Calu3 (cell line): ENCODE results near the gene MPZL3. TPM values are rescaled to one million over a fixed set of nuclear protein-coding genes. Genes with fewer than 3 reads are reported as not detected.
A peak's percentile ranks its signal among the peaks of the same experiment; 100 is the strongest.

Experiments used
- BruUV-seq: library from RNA; stranded (reverse); fragments of 400-500 nt; replicated peaks from 2 replicates; lab custom pipeline; 2021; lab: Mats Ljungman, UMichigan
- CTCF ChIA-PET: fragments of 300-600 bp; sonication (Branson Sonifier 250); formaldehyde crosslinking; loops from one replicate; lab custom pipeline; 2022; ENCODE audit warnings: antibody characterized with exemption; lab: Charles Lee
- DNase-seq: peaks from one replicate; pipeline ENCODE4 v3.0.0; 2022
- H3K27ac Mint-ChIP-seq: one replicate; pipeline ENCODE4 v1.8.0; 2022; ENCODE audit warnings: mixed read lengths; ENCODE audit not compliant: unreplicated experiment
- H3K27me3 Mint-ChIP-seq: one replicate; pipeline ENCODE4 v1.8.0; 2022; ENCODE audit warnings: mixed read lengths; ENCODE audit not compliant: unreplicated experiment
- H3K36me3 Mint-ChIP-seq: one replicate; pipeline ENCODE4 v1.8.0; 2022; ENCODE audit warnings: mild to moderate bottlenecking, moderate library complexity, mixed read lengths; ENCODE audit not compliant: insufficient read depth, unreplicated experiment
- H3K4me1 Mint-ChIP-seq: one replicate; pipeline ENCODE4 v1.8.0; 2022; ENCODE audit warnings: mild to moderate bottlenecking, low read depth, mixed read lengths; ENCODE audit not compliant: unreplicated experiment
- H3K4me3 Mint-ChIP-seq: one replicate; pipeline ENCODE4 v1.8.0; 2022; ENCODE audit warnings: mild to moderate bottlenecking, low read depth, moderate library complexity, mixed read lengths; ENCODE audit not compliant: unreplicated experiment
- H3K9me3 Mint-ChIP-seq: one replicate; pipeline ENCODE4 v1.8.0; 2022; ENCODE audit warnings: low read depth, mixed read lengths; ENCODE audit not compliant: unreplicated experiment
- intact Hi-C: fragments of 100-400 bp; cut with micrococcal nuclease; formaldehyde crosslinking; loops from one replicate; pipeline ENCODE4 v1.10.0; 2022; ENCODE audit not compliant: unreplicated experiment
- total RNA-seq: library from RNA; stranded (reverse); gene quantifications from 2 replicates; pipeline ENCODE4 v1.2.3, GENCODE V29; 2022
- TF ChIP-seq, protein P1 (sequence below): fragments of 200-600 bp; IDR thresholded peaks from one replicate; pipeline ENCODE4 v1.8.0; 2022; ENCODE audit warnings: antibody characterized with exemption; ENCODE audit not compliant: unreplicated experiment

Gene MPZL3
- total RNA-seq, 1 experiment from 2014 or later, result 5.9 TPM

GRCh38 chr11:118263112-118263511 lies 10.9 kb upstream of the MPZL3 start:
- H3K4me3 Mint-ChIP-seq, result peak overlapping the region; percentile 94
- CTCF ChIA-PET, result interaction anchor here (1.1 kb wide), 1 partner anchor 18 kb away, joined by 4 read pairs; no protein-coding TSS in a partner anchor
- H3K9me3 Mint-ChIP-seq, result no peaks in the 10 kb centered on the region
- DNase-seq, result no peak
- BruUV-seq, result no TSS peak
- peak overlapping the region; percentile 98 for H3K27ac Mint-ChIP-seq
- no peaks in the 10 kb centered on the region for H3K27me3 Mint-ChIP-seq
- peaks cover 37% of the 10 kb centered on the region for H3K4me1 Mint-ChIP-seq
- TF ChIP-seq, protein P1, sequence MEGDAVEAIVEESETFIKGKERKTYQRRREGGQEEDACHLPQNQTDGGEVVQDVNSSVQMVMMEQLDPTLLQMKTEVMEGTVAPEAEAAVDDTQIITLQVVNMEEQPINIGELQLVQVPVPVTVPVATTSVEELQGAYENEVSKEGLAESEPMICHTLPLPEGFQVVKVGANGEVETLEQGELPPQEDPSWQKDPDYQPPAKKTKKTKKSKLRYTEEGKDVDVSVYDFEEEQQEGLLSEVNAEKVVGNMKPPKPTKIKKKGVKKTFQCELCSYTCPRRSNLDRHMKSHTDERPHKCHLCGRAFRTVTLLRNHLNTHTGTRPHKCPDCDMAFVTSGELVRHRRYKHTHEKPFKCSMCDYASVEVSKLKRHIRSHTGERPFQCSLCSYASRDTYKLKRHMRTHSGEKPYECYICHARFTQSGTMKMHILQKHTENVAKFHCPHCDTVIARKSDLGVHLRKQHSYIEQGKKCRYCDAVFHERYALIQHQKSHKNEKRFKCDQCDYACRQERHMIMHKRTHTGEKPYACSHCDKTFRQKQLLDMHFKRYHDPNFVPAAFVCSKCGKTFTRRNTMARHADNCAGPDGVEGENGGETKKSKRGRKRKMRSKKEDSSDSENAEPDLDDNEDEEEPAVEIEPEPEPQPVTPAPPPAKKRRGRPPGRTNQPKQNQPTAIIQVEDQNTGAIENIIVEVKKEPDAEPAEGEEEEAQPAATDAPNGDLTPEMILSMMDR, result no peak
- intact Hi-C loops, result no loop called here
- H3K36me3 Mint-ChIP-seq, result peaks cover 41% of the 10 kb centered on the region

GRCh38 chr11:118260353-118260752 lies 8.2 kb upstream of the MPZL3 start:
- intact Hi-C loops, result no loop called here
- CTCF ChIA-PET, result no interaction called here
- H3K4me3 Mint-ChIP-seq, result no peak overlapping the region
- no peak overlapping the region for H3K27ac Mint-ChIP-seq
- no peaks in the 10 kb centered on the region for H3K9me3 Mint-ChIP-seq
- no peaks in the 10 kb centered on the region for H3K27me3 Mint-ChIP-seq
- TF ChIP-seq, protein P1, result no peak
- peaks cover 25% of the 10 kb centered on the region for H3K4me1 Mint-ChIP-seq
- no peak for DNase-seq
- peaks cover 50% of the 10 kb centered on the region for H3K36me3 Mint-ChIP-seq
- no TSS peak for BruUV-seq

DNA sequence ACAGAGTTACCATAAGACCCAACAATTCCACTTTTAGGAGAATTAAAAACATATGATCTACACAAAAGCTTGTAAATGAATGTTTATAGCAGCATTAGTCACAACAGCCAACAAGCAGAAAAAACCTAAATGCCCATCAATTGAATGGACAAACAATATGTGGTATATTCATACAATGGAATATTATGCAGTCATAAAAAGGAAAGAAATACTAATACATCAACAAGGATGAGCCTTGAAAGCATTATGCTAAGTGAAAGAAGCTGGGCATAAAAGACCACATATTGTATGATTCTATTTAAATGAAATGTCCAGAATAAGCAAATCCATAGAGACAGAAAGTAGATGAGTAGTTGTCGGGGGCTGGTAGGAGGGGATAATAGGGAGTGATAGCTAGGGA lies 7.0 kb upstream of the MPZL3 start:
- Mint-ChIP-seq H3K36me3 (peaks cover 41% of the 10 kb centered on the region), H3K27ac (no peak overlapping the region), H3K27me3 (no peaks in the 10 kb centered on the region), H3K4me3 (no peak overlapping the region), H3K9me3 (no peaks in the 10 kb centered on the region), H3K4me1 (peaks cover 14% of the 10 kb centered on the region)
- TF ChIP-seq, protein P1, result no peak
- no TSS peak for BruUV-seq
- CTCF ChIA-PET, result no interaction called here
- no peak for DNase-seq
- intact Hi-C loops, result no loop called here

DNA sequence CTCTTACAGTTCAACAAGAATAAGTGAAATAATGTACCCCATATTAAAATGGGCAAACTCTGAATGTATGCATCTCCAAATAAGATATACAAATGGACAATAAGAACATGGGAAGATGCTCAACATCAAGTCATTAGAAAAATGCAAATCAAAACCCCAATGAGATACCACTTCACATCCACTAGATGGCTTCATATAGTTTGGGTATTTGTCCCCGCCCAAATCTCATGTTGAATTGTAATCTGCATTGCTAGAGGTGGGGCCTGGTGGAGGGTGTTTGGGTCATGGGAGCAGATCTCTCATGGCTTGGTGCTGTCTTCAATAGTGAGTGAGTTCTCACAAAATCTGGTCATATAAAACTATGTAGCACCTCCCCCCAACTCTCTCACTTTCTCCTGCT lies 6.2 kb upstream of the MPZL3 start:
- intact Hi-C loops, result no loop called here
- Mint-ChIP-seq H3K36me3 (peaks cover 34% of the 10 kb centered on the region), H3K4me3 (no peak overlapping the region), H3K27me3 (no peaks in the 10 kb centered on the region), H3K27ac (no peak overlapping the region), H3K4me1 (peaks cover 14% of the 10 kb centered on the region), H3K9me3 (no peaks in the 10 kb centered on the region)
- CTCF ChIA-PET, result no interaction called here
- BruUV-seq, result no TSS peak
- TF ChIP-seq, protein P1, result no peak
- no peak for DNase-seq
